ENCODE data around the gene SYT2.

Gene SYT2

GRCh38 chr1:202671399-202671798 is 38.9 kb downstream of the SYT2 start:
- no peak for DNase-seq

GRCh38 chr1:202665417-202665816 is 44.8 kb downstream of the SYT2 start:
- DNase-seq: no peak

GRCh38 chr1:202664083-202664482 is 46.2 kb downstream of the SYT2 start:
- no peak for DNase-seq

GRCh38 chr1:202663131-202663530 is 47.1 kb downstream of the SYT2 start:
- no peak for DNase-seq

GRCh38 chr1:202662081-202662480 is 48.2 kb downstream of the SYT2 start:
- DNase-seq: no peak

- peak in 1 of 6 experiments; percentile 3 for DNase-seq
Observed at GRCh38 chr1:202661136-202661845, 49.0 kb downstream of the SYT2 start.

GRCh38 chr1:202659974-202660373 is 50.3 kb downstream of the SYT2 start:
- DNase-seq: no peak

- no peak for DNase-seq
Observed at GRCh38 chr1:202659541-202659940, 50.7 kb downstream of the SYT2 start.

- DNase-seq: no peak
Observed at GRCh38 chr1:202658769-202659168, 51.5 kb downstream of the SYT2 start.

GRCh38 chr1:202658251-202658759 is 51.9 kb downstream of the SYT2 start:
- DNase-seq: no peak

GRCh38 chr1:202656951-202657646 is 53.2 kb downstream of the SYT2 start:
- DNase-seq: no peak

- no peak for DNase-seq
Observed at GRCh38 chr1:202656057-202656456, 54.2 kb downstream of the SYT2 start.

GRCh38 chr1:202654079-202654478 is 56.2 kb downstream of the SYT2 start:
- DNase-seq: no peak

- DNase-seq: no peak
Observed at GRCh38 chr1:202649553-202650392, 60.5 kb downstream of the SYT2 start.

- DNase-seq: no peak
Observed at GRCh38 chr1:202648605-202649226, 61.5 kb downstream of the SYT2 start.

GRCh38 chr1:202645097-202645476 is 65.2 kb downstream of the SYT2 start:
- no peak for DNase-seq

- no peak for DNase-seq
Observed at GRCh38 chr1:202644219-202645096, 65.8 kb downstream of the SYT2 start.

GRCh38 chr1:202643397-202644218 is 66.6 kb downstream of the SYT2 start:
- peak in 2 of 6 experiments; percentile 27 to 42 for DNase-seq

- peak in 1 of 6 experiments; percentile 11 for DNase-seq
Observed at GRCh38 chr1:202642619-202643291, 67.5 kb downstream of the SYT2 start.

GRCh38 chr1:202642212-202642611 is 68.0 kb downstream of the SYT2 start:
- no peak for DNase-seq

Data from stimulated activated naive CD4-positive, alpha-beta T cell (primary cell).